T-helper 9 cell (primary cell): ENCODE measurements around the gene SERINC5.
"Not testable (repeated sequence)": the region's sequence is repeated elsewhere in the genome, so short reads cannot be mapped to it uniquely, and the experiment has no call there.

Source experiments
- DNase-seq: peaks from one replicate; pipeline ENCODE4 v3.0.0-alpha.2; 2020

SERINC5 gene

GRCh38 chr5:80165452-80165851 lies 90.4 kb downstream of the SERINC5 start:
- no peak for DNase-seq

DNA sequence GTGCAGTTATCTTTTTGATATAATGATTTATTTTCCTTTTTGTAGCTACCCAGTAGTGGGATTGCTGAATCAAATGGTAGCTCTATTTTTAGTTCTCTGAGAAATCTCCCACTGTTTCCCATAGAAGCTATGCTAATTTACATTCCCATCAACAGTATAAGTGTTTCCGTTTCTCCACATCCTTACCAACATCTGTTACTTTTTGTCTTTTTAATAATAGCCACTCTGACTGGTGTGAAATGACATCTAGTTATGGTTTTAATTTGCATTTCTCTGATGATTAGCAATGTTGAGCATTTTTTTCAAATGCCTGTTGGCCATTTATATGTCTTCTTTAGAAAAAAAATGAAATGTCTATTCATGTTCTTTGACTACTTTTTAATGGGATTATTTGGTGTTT lies 94.7 kb downstream of the SERINC5 start:
- DNase-seq = no peak

- no peak for DNase-seq
These were observed 95.6 kb downstream of the SERINC5 start for GRCh38 chr5:80160242-80160641.

- DNase-seq = no peak
These were observed 96.6 kb downstream of the SERINC5 start for GRCh38 chr5:80159133-80159815.

- DNase-seq = no peak
These were observed 99.7 kb downstream of the SERINC5 start for GRCh38 chr5:80156156-80156555.

GRCh38 chr5:80154749-80155148 lies 101.1 kb downstream of the SERINC5 start:
- no peak for DNase-seq

- DNase-seq = not testable (repeated sequence)
These were observed 101.6 kb downstream of the SERINC5 start for GRCh38 chr5:80154289-80154688.

GRCh38 chr5:80153586-80154126 lies 102.2 kb downstream of the SERINC5 start:
- no peak for DNase-seq

- no peak for DNase-seq
These were observed 103.1 kb downstream of the SERINC5 start for GRCh38 chr5:80152778-80153177.

- DNase-seq = no peak
These were observed 104.0 kb downstream of the SERINC5 start for GRCh38 chr5:80151890-80152289.

DNA sequence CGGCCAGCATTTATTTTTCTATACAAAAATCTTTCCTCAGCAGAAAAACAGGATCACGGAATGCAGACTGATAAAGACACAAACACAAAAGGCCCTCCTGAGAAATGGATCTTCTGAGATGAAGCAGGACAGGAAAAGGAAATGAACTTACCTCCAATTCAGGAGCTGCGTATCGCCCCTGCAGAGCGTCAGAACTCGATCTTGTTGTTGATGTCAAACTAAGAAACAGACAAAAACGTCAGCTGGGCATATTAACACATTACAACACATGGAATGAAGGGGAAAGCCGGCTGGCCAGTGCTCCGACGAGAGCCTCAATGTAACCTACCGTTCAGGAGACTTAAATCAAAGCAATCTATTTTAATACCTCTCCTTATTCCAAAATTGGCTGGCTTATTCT lies 105.1 kb downstream of the SERINC5 start:
- DNase-seq = no peak

DNA sequence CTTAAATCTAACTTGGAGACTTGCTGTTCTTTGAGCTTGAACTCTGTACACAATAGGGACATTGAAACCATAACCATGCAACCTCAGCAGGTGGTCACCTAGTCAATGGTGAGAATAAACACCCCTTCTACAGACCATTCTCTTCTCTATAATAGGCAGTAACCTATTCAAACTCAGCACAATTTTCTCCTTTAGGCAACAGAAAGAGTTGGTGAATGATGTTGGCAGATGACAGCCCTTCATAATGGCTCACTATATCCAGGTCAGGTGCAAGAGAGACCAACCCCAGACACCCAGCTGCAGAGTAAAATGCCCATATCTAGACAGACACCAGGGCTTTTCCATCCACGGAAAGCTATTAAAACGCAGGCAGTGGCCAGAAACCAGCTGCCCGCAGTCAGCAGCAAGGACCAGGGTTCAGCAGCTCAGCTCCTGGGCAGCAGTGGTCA lies 106.7 kb downstream of the SERINC5 start:
- DNase-seq = no peak

GRCh38 chr5:80147119-80147815 lies 108.6 kb downstream of the SERINC5 start:
- DNase-seq = no peak

DNA sequence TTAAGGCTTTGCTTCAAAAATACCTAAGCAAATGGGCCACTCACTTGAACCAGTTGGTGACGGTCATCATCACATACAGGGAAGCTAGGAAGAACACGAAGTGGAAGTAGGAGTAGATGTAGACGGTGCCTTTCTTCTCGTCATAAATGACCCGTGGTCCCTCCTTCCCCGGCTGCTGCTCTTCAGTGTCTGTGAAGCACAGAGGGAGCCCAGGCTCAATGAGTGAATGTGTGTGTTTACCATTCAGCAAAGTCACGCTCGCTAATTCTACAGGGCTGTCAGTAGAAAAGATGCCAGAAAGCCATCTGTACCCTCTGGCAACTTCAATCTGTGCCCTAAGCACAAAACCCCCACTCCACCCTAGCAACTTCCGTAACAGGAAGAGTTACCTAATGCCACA lies 109.8 kb downstream of the SERINC5 start:
- DNase-seq = no peak

DNA sequence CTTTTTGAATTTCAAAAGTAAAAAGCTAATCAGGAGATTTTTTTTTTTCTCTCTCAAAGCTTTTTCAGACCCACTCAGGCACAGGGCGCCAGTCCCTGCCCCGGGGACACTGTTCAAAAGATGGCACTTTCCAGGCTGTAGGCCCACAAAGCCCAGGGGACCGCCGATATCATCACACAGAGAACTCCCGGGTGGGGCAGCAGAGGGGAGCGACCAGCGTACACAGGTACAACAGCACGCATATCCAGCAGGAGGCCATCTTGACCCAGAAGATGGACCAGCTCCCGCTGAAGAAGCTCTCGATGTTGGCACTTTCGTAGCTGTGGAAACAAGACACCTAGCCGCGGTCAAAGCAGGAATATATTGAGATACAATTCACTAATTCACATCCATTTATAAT lies 112.4 kb downstream of the SERINC5 start:
- no peak for DNase-seq

DNA sequence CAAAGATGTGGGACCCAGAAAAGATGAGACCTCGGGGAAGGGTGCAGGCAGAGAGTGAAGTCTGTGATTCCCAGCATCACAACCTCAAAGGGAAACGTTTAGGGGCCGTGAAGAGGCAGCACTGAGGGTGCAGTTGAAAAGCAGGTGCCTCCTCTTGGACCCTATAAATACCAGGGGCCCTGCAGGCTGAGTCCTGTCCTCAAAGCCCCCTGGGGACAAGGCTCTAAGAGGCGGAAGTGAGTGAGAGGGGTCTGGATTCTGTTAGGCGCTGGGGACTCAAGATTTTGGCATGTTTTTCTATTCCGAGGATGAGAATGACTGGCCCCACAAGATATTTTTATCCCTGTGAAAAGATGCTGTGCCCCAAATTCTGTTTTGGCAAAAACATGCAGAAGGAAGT lies 112.9 kb downstream of the SERINC5 start:
- DNase-seq = no peak

DNA sequence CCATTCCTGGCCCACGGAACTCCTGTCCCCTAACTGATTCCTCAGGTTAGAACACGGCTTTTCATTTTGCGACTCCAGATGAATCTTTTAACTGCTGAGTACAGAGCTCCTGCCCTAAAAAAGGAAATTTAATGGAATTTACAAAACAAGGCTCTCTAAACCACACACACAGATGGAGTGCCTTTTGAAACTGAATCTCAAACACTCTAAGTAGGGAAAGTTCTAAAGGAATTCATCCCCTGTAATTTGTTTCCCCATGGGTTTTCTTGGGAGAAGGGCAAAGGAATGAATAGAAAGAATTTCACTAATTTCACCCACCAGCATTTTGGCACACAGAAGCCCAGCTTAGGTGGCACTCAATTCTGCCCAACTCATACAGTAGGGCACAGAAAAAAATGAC lies 114.2 kb downstream of the SERINC5 start:
- DNase-seq = no peak

DNA sequence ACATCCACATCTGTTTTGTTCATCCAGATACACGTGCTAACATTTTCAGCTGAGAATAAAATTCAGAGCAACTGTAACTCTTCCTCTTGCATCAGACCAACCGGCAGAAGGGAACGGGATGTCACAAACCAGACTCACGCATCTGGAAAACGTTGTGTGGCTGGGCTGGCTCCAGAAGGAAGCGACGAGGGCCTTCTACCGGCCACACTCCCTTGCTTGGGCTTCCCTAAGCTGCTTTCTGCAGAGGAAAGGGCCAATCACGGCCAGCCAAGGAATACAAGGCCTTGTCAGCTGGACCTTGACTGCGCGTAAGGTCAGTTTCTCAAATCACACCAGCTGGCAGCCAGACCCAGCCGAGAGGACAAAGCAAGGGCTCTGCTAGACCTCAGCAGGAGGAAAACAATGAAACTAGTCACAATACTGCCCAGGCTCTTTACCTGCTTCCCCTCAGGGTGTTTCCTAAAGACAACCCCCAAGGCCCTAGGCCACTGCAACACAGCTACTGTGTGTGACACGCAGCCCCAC lies 114.6 kb downstream of the SERINC5 start:
- DNase-seq = no peak

GRCh38 chr5:80140496-80140895 lies 115.4 kb downstream of the SERINC5 start:
- no peak for DNase-seq

DNA sequence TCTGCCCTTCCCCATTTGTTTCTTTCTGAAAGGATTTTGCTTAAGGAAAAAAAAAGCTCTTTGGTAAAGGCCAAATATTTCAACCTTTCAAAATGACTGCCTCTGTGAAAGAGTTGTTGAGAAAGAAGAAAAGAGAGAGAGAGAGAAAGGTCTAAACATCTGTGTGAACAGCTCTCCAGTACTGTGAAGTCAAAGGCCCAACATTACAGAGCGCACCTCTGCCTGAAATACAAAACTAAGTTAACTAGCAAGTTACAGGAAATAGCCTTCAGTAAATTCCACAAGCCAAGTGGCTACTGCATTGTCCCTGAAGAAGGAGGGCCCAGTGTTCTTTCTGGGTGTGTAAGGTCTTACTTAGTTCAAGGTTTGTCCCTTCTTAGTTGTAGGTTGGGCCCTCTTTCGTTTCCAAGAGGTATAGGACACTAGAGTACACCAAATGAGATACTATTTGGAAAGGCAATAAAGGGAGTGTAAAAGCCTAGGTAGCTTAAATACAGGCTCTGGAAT lies 116.3 kb downstream of the SERINC5 start:
- DNase-seq = no peak

DNA sequence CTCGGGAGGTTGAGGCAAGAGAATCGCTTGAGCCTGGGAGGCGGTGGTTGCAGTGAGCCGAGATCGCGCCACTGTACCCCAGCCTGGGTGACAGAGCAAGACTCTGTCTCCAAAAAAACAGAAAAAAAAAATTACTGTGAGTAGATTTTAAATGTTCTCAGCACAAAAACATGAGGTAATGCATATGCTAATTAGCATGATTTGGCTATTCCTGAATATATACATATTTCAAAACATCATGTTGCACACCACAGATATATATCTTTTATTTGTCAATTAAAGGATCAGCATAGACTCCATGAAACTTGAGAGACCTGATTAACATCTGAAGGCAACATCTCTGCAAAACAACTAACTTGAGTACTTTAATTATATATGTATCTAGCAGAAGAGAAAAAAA lies 117.4 kb downstream of the SERINC5 start:
- DNase-seq = no peak

DNA sequence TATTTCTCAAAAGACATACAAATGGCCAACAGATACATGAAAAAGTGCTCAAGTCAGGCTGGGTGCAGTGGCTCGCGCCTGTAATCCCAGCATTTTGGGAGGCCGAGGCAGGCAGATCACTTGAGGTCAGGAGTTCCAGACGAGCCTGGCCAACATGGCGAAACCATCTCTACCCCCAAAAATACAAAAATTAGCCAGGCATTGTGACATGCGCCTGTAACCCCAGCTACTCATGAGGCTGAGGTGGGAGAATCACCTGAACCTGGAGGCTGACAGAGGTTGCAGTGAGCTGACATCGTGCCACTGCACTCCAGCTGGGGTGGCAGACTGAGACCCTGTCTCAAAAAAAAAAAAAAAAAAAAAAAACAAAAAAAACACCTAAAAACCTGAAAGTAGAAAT lies 119.0 kb downstream of the SERINC5 start:
- not testable (repeated sequence) for DNase-seq

GRCh38 chr5:80134876-80135275 lies 121.0 kb downstream of the SERINC5 start:
- DNase-seq = no peak

- no peak for DNase-seq
These were observed 126.7 kb downstream of the SERINC5 start for GRCh38 chr5:80129146-80129545.
